Kidney glomerular epithelial cell (primary cell): ENCODE results near the gene CDYL2.
"Not testable (repeated sequence)": the region's sequence is repeated elsewhere in the genome, so short reads cannot be mapped to it uniquely, and the experiment has no call there.

ENCODE experiments used
- DNase-seq: peaks from one replicate; lab custom pipeline; 2025; lab: John Stamatoyannopoulos, UW

Gene CDYL2

GRCh38 chr16:80809366-80809765 is 5.0 kb upstream of the CDYL2 start:
- DNase-seq, result no peak

DNA sequence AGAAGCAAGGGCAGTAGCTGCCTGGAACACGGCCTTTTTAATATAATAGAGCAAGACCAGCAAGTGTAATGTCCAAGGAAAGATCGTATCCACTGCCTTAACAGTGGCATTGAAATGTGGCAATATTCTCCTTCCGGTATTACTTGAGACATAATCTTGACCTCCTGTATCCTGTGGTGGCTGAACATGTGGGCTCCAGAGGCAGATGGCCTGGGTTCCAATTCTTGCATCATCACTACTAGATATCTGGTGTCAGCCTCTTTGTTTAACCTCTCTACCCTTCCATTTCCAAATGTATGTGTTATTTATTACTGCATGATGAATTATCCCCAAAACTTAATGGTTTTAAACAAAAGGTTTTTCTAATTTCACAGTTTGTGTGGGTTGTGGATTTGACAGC is 3.5 kb upstream of the CDYL2 start:
- no peak for DNase-seq

DNA sequence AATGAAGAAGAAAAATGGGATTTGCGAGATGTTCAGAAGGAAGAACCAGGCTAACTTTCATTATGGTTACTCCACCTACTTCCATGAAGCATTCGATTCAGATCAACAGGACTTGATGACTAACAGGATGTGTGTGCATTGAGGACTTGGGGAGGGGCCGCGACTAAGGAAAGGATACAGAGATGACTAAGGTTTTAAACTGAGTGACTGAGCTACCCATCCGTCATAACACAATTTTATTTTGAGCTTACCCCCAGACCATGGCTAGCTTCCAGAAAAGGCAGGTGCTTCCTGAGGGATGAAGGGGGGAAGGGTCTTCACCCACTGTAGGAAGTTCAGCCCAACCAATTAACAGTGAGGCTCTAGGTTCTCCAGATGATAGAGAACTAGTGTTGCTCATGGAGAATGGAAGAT is 2.5 kb upstream of the CDYL2 start:
- DNase-seq, result no peak

- DNase-seq, result no peak
These were observed 1.9 kb upstream of the CDYL2 start for GRCh38 chr16:80806289-80806688.

DNA sequence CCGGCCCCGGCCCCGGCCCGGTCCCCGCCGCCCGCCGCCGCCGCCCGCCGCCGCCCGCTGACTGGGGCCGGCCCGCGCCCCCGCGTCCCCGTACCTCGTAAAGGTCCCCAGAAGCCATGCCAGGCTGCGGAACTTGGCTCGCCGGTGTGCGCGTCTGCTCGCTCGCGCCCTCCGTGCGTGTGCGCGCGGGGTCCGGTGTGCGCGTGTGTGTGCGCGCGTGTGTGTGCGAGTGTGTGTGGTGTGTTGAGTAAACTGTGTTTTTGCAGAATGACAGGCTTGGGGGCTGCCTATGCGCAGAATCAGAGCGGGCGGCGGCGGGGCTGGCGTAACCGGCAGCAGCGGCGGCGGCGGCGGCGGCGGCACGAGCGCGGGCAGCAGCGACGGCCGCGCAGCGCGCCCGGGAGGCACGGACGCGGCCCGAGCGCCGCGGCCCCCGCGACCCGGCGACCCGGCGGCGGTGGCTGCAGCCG is 307 bp downstream of the CDYL2 start:
- DNase-seq, result peak; percentile 14

DNA sequence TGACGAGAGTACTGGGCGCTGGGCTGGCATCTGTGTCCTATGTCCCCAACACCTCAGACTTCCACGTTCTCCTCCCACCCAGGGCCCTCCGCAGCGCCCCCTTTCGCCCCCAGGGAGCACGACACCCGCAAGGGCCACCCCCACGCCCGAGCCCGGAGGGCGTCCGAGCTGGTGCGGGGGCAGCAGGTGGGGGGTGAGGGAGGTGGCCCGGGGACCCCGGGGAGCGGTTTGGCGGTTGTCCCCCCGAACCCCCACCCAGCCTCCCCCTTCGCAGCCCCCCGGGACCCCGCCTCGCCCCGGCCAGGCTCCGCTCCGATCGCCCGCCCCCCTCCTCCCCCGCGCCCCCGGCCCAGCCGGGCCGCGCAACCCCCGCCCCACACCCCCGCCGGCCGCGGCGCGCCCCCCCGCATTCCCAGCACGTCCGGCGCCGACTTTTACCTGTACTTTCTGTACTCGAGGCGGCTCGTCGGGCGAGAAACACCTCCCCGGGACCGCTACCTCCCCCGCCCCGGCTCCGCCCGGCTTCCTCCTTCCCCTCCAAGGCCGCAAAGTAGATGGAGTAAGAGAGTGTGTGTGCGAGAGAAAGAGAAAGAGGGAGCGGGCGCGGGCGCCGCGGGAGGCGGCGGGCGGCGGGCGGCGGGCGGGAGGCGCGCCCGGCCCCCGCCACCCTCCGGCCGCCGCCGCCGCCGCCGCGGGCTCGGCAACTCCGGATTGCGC is 901 bp downstream of the CDYL2 start:
- no peak for DNase-seq

DNA sequence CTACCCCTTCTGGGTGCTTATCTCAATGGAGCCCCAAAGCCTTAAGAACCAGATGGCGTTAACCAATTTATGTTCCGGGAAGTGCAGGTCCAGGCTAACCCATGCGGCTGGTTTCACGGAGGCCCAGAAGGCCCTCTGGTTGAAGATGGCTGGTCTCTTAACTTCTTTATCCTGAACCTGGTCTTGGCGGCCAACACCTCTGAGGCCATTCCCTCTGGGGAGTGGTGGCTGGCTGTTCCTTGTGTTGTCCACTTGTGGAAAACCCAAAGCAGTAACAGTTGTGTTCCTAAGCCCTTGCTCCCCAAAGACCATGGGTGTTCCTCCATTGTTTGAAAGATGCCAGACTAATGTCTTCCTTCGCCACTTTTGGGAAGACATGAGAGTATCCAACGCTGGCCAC is 1.5 kb downstream of the CDYL2 start:
- no peak for DNase-seq

DNA sequence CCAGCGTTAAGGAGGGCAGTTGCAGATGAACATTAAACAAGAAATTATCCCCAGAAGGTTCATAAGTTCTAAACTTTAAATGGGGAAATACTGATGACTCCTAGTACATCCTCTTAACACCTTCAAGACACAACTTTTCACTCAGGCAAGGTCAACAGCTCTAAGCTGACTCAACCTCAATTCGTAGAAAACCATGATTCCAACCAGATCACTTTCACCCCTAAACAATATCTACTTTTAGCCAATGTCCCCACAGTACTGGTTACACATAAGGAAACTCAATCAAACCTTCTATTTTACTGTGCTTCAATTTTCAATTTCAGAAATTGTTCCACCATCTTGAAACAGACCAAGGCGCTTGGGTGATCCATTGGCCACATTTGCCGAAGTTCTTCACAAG is 2.3 kb downstream of the CDYL2 start:
- DNase-seq, result no peak

GRCh38 chr16:80794071-80794470 is 10.3 kb downstream of the CDYL2 start:
- no peak for DNase-seq

GRCh38 chr16:80792031-80792430 is 12.4 kb downstream of the CDYL2 start:
- no peak for DNase-seq

DNA sequence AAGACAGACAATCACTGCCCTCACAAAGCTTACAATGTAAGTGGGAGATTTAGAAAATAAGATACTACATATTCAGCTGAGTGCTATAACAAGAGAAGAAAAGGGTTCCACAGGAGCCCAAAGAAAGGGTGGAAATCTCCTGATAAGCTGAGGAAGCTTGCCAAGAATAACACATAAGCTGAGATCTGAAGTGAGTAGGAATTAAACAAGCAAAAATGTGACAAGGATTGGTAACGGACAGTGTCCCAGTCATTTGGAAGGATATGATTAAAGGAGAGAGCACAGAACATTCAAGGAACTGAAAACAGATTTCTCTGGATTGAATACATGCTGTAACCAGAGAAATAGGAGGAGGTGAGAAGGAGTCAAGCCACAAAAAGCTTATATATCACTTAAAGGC is 13.0 kb downstream of the CDYL2 start:
- DNase-seq, result no peak

GRCh38 chr16:80790751-80791150 is 13.6 kb downstream of the CDYL2 start:
- no peak for DNase-seq

GRCh38 chr16:80788027-80788426 is 16.4 kb downstream of the CDYL2 start:
- DNase-seq, result no peak

DNA sequence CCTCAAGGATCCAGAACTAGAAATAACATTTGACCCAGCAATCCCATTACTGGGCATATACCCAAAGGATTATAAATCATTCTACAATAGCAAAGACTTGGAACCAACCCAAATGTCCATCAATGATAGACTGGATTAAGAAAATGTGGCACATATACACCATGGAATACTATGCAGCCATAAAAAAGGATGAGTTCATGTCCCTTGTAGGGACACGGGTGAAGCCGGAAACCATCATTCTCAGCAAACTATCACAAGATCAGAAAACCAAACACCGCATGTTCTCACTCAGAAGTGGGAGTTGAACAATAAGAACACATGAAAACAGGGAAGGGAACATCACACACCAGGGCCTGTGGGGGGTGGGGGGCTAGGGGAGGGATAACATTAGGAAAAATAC is 17.8 kb downstream of the CDYL2 start:
- DNase-seq, result not testable (repeated sequence)

DNA sequence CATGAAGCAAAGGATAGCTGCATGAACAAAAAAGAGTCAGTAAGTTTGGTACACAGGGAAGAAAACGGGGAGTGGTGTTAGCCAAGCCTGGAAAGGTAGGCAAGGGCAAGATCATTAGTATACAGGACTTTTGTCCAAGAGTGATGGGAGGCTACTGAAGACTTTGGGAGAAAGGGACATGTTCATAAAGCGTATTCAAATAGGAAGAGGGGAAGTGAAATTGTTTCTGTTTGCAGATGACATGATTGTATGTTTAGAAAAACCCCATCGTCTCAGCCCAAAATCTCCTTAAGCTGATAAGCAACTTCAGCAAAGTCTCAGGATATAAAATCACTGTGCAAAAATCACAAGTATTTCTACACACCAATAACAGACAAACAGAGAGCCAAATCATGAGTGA is 19.4 kb downstream of the CDYL2 start:
- no peak for DNase-seq

DNA sequence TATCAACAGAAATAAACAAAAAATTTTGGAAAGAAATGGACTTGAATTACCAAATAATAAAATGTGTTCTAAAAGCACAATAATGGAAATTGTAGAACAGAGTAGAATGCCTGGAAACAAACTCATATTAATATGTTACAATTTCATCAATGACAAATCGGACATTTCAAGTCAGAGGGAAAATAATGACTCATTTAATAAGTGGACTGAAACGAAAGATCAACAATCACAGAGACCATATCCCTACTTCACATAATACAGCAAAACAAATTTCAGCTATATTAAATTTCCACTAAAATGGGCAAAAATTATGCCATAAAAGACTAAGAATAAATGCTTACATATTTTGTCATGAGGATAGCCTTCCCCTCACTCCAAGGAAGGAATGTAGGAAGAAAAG is 25.7 kb downstream of the CDYL2 start:
- DNase-seq, result no peak

DNA sequence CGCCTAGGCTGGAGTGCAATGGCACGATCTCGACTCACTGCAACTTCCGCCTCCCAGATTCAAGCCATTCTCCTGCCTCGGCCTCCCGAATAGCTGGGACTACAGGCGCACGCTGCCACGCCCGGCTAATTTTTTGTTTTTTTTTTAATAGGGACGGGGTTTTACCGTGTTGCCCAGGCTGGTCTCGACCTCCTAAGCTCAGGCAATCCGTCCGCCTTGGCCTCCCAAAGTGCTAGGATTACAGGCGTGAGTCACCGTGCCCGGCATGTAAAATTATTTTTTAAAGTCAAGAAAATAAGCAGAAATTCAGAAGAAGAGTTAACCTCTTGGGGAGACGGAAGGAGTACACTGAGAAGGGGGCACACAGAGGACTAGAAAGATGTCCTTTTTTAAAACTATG is 27.5 kb downstream of the CDYL2 start:
- DNase-seq, result no peak

GRCh38 chr16:80775450-80775849 is 28.9 kb downstream of the CDYL2 start:
- DNase-seq, result no peak

GRCh38 chr16:80766798-80767197 is 37.6 kb downstream of the CDYL2 start:
- DNase-seq, result no peak

DNA sequence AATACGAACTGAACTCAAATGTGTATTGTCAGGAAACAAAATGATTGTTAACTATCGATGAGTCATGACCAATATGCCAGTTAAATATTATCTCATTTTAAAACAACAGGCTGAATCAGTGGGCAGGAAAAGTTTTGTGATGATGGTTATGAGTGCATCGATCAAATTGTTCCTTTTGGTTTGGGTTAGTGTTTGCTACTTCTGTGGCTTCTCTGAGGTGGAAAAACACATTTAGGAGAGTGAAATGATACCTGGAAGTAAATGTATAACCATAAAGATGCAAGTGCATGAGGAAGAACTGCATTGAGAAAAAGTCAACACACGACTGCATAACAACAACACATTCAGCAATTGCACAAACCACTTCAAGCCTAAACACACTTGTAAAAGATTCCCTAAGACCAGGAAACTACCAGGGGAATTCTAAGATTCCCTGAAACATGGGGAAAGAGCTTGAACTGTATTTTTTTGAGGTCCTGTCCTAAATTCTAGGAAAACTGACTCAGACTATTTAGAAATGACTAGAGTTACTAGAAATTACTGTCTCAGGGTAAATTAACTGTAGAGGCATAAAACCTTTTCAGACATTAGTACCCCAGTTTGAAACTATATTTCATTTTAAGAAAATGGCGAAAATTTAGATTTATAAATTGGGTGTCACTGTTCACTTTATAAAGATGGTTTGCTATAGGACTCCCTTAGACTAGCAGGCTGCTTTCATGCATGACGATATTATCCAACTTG is 44.8 kb downstream of the CDYL2 start:
- DNase-seq, result peak; percentile 45

DNA sequence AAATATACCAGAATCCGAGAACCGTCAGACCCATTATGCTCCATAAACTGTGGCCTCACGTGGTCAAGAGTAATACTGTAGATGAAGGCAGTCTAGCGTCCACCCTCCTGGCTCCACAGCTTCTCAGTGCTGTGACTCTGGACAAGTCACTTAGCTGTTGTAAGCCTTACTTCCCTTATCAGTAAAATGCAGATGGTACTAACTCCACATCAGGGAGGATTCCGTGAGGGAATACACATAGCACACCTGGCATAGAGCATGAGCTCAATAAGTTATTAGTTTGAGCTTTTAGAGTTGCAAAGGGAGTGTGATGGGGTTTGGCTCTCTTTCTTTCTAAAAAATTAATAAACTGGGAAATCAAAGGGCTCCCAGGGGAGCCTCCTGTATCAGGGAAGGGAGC is 49.9 kb downstream of the CDYL2 start:
- DNase-seq, result no peak

DNA sequence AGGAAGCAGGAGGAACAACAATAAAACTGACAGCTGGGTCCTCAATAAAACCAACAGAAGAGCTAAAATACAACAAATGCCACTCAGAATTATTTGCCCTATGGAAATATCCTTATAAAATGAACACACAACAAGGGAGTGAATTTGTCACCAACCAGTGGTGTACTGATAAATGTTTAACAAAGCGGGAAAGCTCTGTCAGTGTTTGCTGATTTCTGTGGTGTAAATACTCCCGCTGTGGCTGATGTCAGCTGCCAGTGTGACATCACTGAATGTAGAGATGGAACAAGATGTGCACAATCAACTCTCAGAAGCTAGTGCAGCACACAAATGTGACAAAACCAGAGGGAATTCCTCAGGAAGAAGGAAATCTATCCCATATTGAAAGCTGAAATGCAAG is 51.9 kb downstream of the CDYL2 start:
- no peak for DNase-seq

DNA sequence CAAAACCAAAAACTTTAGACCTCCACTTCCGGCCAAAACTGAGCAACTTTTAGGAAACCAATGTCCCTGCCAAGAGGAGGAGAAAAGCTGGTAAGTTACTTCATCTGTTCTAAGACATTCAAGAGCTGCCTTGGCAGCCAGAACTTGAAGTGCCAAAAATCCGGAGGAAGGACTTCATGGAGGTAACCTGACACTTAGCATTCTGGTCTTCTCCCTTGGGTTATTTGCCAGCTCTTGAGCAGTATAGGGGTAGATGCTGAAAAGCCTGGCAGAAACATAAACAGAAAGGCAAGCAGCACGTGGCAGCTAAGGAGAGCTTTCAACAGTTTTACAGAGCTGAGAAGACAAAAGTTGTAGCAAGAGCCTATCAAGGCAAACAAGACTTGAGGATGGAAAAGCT is 53.2 kb downstream of the CDYL2 start:
- DNase-seq, result no peak

GRCh38 chr16:80746231-80746630 is 58.2 kb downstream of the CDYL2 start:
- no peak for DNase-seq
